ENCODE measurements around the gene EDAR.

The EDAR gene

GRCh38 chr2:108911807-108912628, 77.0 kb downstream of the EDAR start:
- no peak for TF ChIP-seq GATA2 (IDR thresholded peaks at IDR 0.05; ENCODE audit: low read depth, low read length)
- TF ChIP-seq GATA3 (IDR thresholded peaks at IDR 0.05; ENCODE audit: low read depth, low read length): no peak

GRCh38 chr2:108911401-108911800, 77.6 kb downstream of the EDAR start:
- TF ChIP-seq GATA3 (IDR thresholded peaks at IDR 0.05; ENCODE audit: low read depth, low read length) (no peak), GATA2 (IDR thresholded peaks at IDR 0.05; ENCODE audit: low read depth, low read length) (no peak)

DNA sequence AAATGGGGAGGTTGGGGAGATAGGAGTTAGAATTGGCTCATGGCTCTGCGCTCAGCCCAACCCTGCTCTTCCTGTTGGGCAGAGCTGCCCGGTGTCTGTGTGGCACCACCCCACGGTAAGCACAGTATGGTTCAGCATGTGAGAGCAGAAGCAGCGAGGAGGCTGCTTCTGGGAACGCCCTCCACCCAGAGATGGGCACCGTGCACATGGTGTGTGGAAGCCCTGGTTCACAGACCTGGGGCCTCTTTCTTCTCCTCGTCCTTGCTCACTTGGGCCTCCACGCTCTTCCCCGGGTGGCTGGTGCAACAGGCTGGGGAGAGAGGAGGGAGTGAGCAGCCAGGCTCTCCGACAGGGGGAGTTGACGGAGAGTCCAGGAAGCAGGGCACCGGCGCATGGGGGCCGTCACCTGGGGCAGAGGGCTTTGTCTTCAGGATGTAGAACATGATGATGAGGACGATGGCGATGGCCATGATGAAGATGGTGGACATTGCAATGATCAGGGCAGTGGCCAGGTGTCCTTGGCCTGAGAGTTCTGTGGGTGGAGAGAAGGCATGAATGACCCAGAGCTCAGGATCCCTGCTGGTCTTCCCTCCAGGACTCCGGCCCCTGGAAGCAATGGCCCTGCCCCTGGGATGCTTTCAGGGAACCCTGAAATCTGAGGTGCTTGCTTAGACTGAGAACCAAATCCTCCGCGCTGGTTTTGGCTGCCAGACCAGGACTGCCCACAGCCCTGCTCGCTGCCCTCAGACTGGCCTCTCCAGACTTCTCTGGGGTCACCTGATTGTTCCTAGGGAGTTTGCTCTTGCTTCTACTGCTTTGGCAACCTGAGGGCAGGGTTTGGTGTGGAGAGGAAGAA, 78.3 kb downstream of the EDAR start:
- TF ChIP-seq GATA3 (IDR thresholded peaks at IDR 0.05; ENCODE audit: low read depth, low read length) (no peak), GATA2 (IDR thresholded peaks at IDR 0.05; ENCODE audit: low read depth, low read length) (no peak)

- TF ChIP-seq GATA2 (IDR thresholded peaks at IDR 0.05; ENCODE audit: low read depth, low read length) (no peak), GATA3 (IDR thresholded peaks at IDR 0.05; ENCODE audit: low read depth, low read length) (no peak)
Measured at GRCh38 chr2:108910011-108910431, 79.0 kb downstream of the EDAR start.

DNA sequence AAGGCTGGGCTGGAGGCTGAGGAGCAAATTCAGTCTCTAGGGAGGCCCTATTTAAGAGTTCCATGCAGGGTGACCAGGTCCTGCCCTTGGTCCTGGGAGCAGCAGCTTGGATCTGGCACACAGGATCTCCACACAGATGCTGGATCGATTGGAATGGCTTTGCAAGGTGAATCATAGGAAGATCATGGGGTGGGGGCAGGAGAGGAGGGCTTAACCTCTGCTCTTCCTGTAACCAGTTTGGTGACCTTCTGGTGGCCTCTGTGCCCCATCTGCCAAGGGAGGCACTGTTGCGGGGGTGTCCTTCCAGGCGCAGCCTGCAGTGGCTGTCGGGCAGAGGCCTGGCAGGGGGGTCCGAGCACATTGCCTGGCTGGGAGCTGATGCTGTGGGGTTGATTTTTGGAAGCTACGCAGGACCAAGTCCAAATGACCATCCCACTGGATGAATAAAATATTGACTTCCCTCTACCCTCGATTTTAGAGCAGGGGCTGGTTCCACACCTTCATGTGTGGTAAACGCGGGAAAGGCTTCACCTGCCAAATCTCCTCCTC, 79.7 kb downstream of the EDAR start:
- TF ChIP-seq GATA2 (IDR thresholded peaks at IDR 0.05; ENCODE audit: low read depth, low read length) (no peak), GATA3 (IDR thresholded peaks at IDR 0.05; ENCODE audit: low read depth, low read length) (no peak)

DNA sequence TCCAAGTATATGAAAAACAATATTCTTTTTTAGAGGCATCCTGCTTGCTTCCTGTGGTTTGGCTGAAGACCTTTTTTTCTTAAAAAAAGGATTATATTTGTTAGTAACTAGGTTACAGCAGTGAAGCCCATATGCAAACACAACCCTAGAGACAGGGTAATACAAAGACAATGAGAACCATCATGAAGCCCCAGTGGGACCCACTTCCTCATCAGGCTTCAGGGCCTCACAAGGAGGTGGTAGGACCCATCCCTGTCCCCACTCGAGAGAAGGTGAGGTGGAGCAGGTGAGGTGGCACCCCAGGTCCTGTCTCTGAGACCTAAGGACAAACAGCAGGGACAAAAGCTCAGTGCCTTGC, 80.3 kb downstream of the EDAR start:
- no peak for TF ChIP-seq GATA2 (IDR thresholded peaks at IDR 0.05; ENCODE audit: low read depth, low read length)
- TF ChIP-seq GATA3 (IDR thresholded peaks at IDR 0.05; ENCODE audit: low read depth, low read length): no peak

- TF ChIP-seq GATA2 (IDR thresholded peaks at IDR 0.05; ENCODE audit: low read depth, low read length) (no peak), GATA3 (IDR thresholded peaks at IDR 0.05; ENCODE audit: low read depth, low read length) (no peak)
Measured at GRCh38 chr2:108907822-108908712, 81.0 kb downstream of the EDAR start.

DNA sequence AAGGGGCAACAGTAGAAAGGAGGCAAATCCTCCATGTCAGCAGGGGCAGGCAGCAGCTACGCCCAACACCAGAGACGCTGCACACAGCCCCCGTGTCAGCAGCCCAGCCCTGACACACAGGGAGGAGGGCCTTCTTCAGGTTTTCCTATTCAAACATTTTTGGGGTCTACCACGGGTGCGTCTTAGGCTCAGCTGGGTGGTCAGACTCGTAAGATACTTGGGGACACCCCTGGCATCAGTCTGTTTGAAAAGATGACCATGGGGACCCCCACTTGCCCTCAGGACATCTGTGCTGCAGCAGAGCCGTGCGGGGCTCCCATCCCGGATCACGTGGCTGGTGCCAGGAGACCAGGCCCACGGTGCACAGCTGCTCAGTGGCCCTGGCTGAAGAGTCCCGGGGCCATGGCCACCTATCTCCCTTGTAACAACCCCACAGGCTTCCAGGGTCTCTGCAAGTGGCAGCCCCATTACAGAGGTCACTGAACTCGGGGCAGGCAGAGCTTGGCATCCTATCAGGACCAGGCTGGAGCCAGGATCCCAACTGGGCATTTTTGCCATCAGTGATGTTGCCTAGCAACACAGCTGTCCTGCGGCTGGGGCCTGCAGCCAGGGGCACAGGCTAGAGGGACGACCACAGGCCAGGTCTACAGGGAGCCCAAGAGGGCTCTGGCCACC, 82.5 kb downstream of the EDAR start:
- TF ChIP-seq GATA2 (IDR thresholded peaks at IDR 0.05; ENCODE audit: low read depth, low read length): no peak
- no peak for TF ChIP-seq GATA3 (IDR thresholded peaks at IDR 0.05; ENCODE audit: low read depth, low read length)

GRCh38 chr2:108905906-108906305, 83.1 kb downstream of the EDAR start:
- TF ChIP-seq GATA2 (IDR thresholded peaks at IDR 0.05; ENCODE audit: low read depth, low read length): no peak
- no peak for TF ChIP-seq GATA3 (IDR thresholded peaks at IDR 0.05; ENCODE audit: low read depth, low read length)

DNA sequence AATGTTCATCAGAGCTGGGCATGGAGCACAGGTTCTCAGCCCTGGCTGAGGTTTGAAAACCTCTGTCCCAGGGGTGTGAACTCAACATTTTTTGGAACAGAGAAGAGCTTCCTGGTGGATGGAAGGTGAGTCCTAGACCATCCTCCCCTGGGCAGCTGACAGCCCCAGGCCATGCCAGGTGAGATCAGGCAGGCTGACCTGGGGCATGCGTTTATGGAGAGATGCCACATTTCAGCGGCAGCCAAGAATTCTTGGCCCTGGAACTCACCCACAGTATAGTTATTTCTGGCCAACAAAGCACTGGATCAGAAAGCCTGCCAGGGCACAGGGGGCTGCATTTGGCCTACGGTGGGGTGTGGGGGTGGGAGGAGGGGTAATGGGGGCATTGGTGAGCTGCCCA, 83.8 kb downstream of the EDAR start:
- TF ChIP-seq GATA2 (IDR thresholded peaks at IDR 0.05; ENCODE audit: low read depth, low read length) (no peak), GATA3 (IDR thresholded peaks at IDR 0.05; ENCODE audit: low read depth, low read length) (no peak)

DNA sequence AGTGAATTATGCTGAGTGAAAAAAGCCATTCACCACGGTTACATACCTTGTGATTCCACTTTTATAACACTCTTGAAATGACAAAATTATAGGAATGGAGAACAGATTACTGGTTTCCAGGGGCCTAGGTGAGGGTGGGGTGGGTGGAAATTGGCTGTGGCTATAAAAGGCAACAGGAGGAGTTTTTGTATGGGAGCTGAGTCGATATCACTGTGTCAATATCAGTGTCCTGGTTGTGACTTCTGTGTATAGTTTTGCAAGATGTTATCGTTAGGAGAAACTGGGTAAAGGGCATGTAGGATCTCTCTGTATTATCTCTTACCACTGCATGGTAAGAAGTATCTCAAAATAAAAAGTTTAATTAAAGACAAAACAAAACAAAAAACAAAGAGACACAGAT, 84.3 kb downstream of the EDAR start:
- no peak for TF ChIP-seq GATA2 (IDR thresholded peaks at IDR 0.05; ENCODE audit: low read depth, low read length)
- TF ChIP-seq GATA3 (IDR thresholded peaks at IDR 0.05; ENCODE audit: low read depth, low read length): no peak

GRCh38 chr2:108898315-108899082, 90.5 kb downstream of the EDAR start:
- no peak for TF ChIP-seq GATA2 (IDR thresholded peaks at IDR 0.05; ENCODE audit: low read depth, low read length)

Measured in SH-SY5Y (cell line).